Measurements from ENCODE around the gene TEAD1. TPM values are rescaled to one million over a fixed set of nuclear protein-coding genes. Genes with fewer than 3 reads are reported as not detected.

The TEAD1 gene
- total RNA-seq: 107 TPM
- long read RNA-seq, full-length matches to known transcripts: 1 of 51 reads
- long read RNA-seq, partial matches to known transcripts: 1 of 51 reads
- long read RNA-seq, other reads (novel, unspliced or antisense): 49 of 51 reads

- ATAC-seq (ENCODE audit: poor library complexity) (peak; percentile 98), DNase-seq (peak; percentile 96)
- intact Hi-C loops (cut with DNase I): loop anchor here (10.0 kb wide), 2 partner anchors 151 to 259 kb away; no protein-coding TSS in a partner anchor
These were observed at the start of gene TEAD1 for GRCh38 chr11:12673924-12674570. Gene TEAD1, plus strand, starts transcription at chr11:12674421.

DNA sequence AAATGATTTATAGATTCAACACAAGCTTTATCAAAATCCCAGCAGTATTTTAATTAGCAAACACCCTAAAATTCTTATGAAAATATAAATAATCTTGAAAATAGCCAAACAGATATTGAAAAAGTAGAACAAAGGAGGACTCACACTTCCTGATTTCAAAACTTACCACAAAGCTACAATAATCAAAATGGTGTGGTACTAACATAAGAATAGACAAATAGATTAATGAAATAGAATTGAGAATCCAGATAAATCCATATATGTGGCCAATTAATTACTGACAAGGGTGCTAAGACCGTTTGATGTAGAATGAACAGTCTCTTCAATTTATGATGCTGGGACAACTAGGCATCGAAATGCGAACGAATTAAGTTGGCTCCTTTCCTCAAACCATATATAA lies 49.6 kb upstream of the TEAD1 start:
- ATAC-seq (ENCODE audit: poor library complexity): no peak
- DNase-seq: no peak
- intact Hi-C loops (cut with DNase I): no loop called here

- intact Hi-C loops (cut with DNase I): no loop called here
- DNase-seq (no peak), ATAC-seq (ENCODE audit: poor library complexity) (no peak)
These were observed 48.7 kb upstream of the TEAD1 start for GRCh38 chr11:12625438-12626071.

GRCh38 chr11:12626616-12627015 lies 47.6 kb upstream of the TEAD1 start:
- DNase-seq (no peak), ATAC-seq (ENCODE audit: poor library complexity) (no peak)
- intact Hi-C loops (cut with DNase I): no loop called here

- ATAC-seq (ENCODE audit: poor library complexity) (no peak), DNase-seq (no peak)
- intact Hi-C loops (cut with DNase I): no loop called here
These were observed 45.9 kb upstream of the TEAD1 start for GRCh38 chr11:12628314-12628713.

DNA sequence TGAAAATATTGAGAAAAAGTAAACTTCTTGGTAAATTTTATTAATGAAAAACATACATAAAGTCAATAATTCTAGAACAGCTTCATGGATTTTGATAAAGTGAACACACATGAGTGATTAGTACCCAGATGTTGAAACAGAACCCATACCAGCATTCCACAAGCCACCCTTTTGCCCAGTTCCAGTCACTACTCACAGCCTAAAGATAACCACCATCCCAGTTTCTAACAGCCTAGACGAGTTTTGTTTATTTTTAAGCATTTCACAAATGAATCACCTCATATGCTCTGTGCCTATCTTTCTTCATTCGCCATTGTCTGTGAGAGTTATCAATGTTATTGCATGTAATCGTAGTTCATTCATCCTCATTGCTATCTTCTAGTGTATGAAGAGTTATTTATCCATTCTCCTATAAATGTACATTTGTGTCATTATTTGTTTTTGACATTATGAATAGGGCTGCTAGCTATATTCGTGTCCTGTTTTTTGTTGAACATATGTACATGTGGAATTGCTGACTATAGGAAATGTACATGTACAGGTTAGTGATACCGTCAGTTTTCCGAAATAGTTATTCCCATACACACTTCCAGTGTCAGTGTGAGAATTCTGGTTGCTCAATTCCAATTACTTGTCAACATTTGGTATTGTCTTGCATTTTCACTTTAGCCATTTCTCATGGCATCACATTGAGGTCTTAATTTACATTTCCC lies 44.5 kb upstream of the TEAD1 start:
- DNase-seq (no peak), ATAC-seq (ENCODE audit: poor library complexity) (no peak)
- intact Hi-C loops (cut with DNase I): no loop called here

GRCh38 chr11:12631651-12632050 lies 42.6 kb upstream of the TEAD1 start:
- no peak for DNase-seq
- intact Hi-C loops (cut with DNase I): no loop called here
- no peak for ATAC-seq (ENCODE audit: poor library complexity)

- ATAC-seq (ENCODE audit: poor library complexity): no peak
- intact Hi-C loops (cut with DNase I): no loop called here
These were observed 39.9 kb upstream of the TEAD1 start for GRCh38 chr11:12634329-12634728.

DNA sequence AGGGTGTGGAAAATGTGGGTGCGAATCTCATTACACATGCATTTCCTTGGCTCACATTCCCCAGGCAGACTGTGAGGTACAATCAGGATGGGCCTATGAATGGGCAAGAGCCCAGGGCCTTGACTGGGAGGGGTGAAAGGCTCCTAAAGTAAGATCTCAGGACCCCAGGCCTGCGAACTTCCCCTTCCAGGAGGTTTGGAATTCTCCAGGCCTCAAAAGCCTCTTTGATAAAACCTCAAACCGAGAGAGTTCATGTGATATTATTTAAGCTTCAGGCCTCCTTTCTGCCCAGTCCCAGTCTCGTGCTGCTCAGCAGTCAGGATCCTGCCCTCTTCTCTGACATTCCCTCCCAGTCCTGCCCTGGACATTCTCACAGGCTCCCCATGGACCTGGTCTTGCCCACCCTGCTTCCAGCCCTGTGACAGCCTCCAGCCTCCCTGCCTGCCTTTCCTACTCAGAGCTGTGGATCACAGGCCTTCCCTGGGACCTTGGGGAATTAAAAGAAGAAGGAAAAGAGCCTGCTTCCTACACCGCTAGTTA lies 37.3 kb upstream of the TEAD1 start:
- intact Hi-C loops (cut with DNase I): no loop called here
- no peak for DNase-seq
- no peak for ATAC-seq (ENCODE audit: poor library complexity)

More at GRCh38 chr11:12634329-12634728, 39.9 kb upstream of the TEAD1 start:
- no peak for DNase-seq

- intact Hi-C loops (cut with DNase I): no loop called here
- ATAC-seq (ENCODE audit: poor library complexity): no peak
- no peak for DNase-seq
These were observed 34.8 kb upstream of the TEAD1 start for GRCh38 chr11:12639388-12639787.

GRCh38 chr11:12640355-12640754 lies 33.9 kb upstream of the TEAD1 start:
- intact Hi-C loops (cut with DNase I): no loop called here
- ATAC-seq (ENCODE audit: poor library complexity) (no peak), DNase-seq (no peak)

GRCh38 chr11:12640926-12641849 lies 33.0 kb upstream of the TEAD1 start:
- intact Hi-C loops (cut with DNase I): no loop called here
- no peak for ATAC-seq (ENCODE audit: poor library complexity)
- no peak for DNase-seq

GRCh38 chr11:12642040-12642439 lies 32.2 kb upstream of the TEAD1 start:
- intact Hi-C loops (cut with DNase I): no loop called here
- no peak for DNase-seq
- no peak for ATAC-seq (ENCODE audit: poor library complexity)

- ATAC-seq (ENCODE audit: poor library complexity) (no peak), DNase-seq (no peak)
- intact Hi-C loops (cut with DNase I): no loop called here
These were observed 31.3 kb upstream of the TEAD1 start for GRCh38 chr11:12642806-12643428.

- intact Hi-C loops (cut with DNase I): no loop called here
- DNase-seq: no peak
- no peak for ATAC-seq (ENCODE audit: poor library complexity)
These were observed 27.7 kb upstream of the TEAD1 start for GRCh38 chr11:12646478-12646877.

DNA sequence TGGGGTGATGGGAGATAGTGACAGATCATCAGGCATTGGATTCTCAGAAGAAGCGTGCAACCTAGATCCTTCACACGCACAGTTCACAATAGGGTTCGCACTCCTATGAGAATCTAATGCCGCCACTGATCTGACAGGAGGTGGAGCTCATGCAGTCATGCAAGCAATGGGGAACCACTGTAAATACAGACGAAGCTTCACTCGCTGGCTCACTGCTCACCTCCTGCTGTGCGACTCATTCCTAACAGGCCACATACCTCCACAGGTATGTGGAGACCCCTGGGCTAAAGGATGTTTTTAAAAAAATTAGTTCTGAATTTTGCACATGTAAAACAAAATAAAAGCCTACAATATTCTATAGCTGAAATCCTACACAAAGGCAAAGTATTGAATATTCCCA lies 20.5 kb upstream of the TEAD1 start:
- ATAC-seq (ENCODE audit: poor library complexity) (no peak), DNase-seq (no peak)
- intact Hi-C loops (cut with DNase I): no loop called here

GRCh38 chr11:12655842-12656241 lies 18.4 kb upstream of the TEAD1 start:
- ATAC-seq (ENCODE audit: poor library complexity) (no peak), DNase-seq (no peak)
- intact Hi-C loops (cut with DNase I): no loop called here

GRCh38 chr11:12657336-12657735 lies 16.9 kb upstream of the TEAD1 start:
- intact Hi-C loops (cut with DNase I): no loop called here
- DNase-seq (no peak), ATAC-seq (ENCODE audit: poor library complexity) (no peak)

Data from Right ventricle myocardium superior (tissue), 1 donor.